SK-N-SH treated with all-trans-retinoic acid at 6 μM for 48 hours (cell line): Measurements from ENCODE around the gene KIF20A.

Source experiments
- BACH2 ChIP-seq: fragments of 250-450 bp; sonication (Bioruptor Pico); IDR thresholded peaks from 2 replicates; pipeline ENCODE4 v1.9.0; 2021; ENCODE audit warnings: mild to moderate bottlenecking, borderline replicate concordance
- CREB5 ChIP-seq: fragments of 250-450 bp; sonication (Bioruptor Pico); IDR thresholded peaks from 2 replicates; pipeline ENCODE4 v1.5.1; 2020; ENCODE audit warnings: low read depth, mild to moderate bottlenecking, moderate library complexity
- CSDC2 ChIP-seq: fragments of 250-450 bp; sonication (Bioruptor Pico); IDR thresholded peaks from 2 replicates; pipeline ENCODE4 v1.5.0; 2020; ENCODE audit warnings: mild to moderate bottlenecking, moderate library complexity
- ISL1 ChIP-seq: fragments of 250-450 bp; sonication (Bioruptor Pico); IDR thresholded peaks from 2 replicates; pipeline ENCODE4 v2.1.2; 2022; ENCODE audit warnings: mild to moderate bottlenecking, moderate library complexity
- OSR1 ChIP-seq: fragments of 250-450 bp; sonication (Bioruptor Pico); IDR thresholded peaks from 2 replicates; pipeline ENCODE4 v1.8.0; 2022; ENCODE audit warnings: moderate library complexity, mild to moderate bottlenecking, inconsistent platforms
- PPARA ChIP-seq: fragments of 250-450 bp; sonication (Bioruptor Pico); IDR thresholded peaks from 2 replicates; pipeline ENCODE4 v1.5.0; 2020; ENCODE audit warnings: mild to moderate bottlenecking, borderline replicate concordance
- RARB ChIP-seq: fragments of 250-450 bp; sonication (Bioruptor Pico); IDR thresholded peaks from 2 replicates; pipeline ENCODE4 v1.8.0; 2021; ENCODE audit warnings: mild to moderate bottlenecking, moderate library complexity
- TCF4 ChIP-seq: fragments of 250-450 bp; sonication (Bioruptor Pico); IDR thresholded peaks from 2 replicates; pipeline ENCODE4 v1.8.0; 2021; ENCODE audit warnings: mild to moderate bottlenecking, moderate library complexity, borderline replicate concordance
- TSHZ2 ChIP-seq: fragments of 250-450 bp; sonication (Bioruptor Pico); IDR thresholded peaks from 2 replicates; pipeline ENCODE4 v1.5.0; 2020; ENCODE audit warnings: mild to moderate bottlenecking, moderate library complexity
- ZC3H10 ChIP-seq: fragments of 250-450 bp; sonication (Bioruptor Pico); IDR thresholded peaks from 2 replicates; pipeline ENCODE4 v1.5.1; 2021; ENCODE audit warnings: mild to moderate bottlenecking, moderate library complexity
- ZFP3 ChIP-seq: fragments of 250-450 bp; sonication (Bioruptor Pico); IDR thresholded peaks from 2 replicates; pipeline ENCODE4 v1.5.0; 2020; ENCODE audit warnings: mild to moderate bottlenecking, moderate library complexity
- ZFP30 ChIP-seq: fragments of 450-650 bp; formaldehyde crosslinking; IDR thresholded peaks from 2 replicates; pipeline ENCODE4 v1.5.0; 2022; ENCODE audit warnings: mild to moderate bottlenecking, moderate library complexity
- TF ChIP-seq, protein P1 (sequence below): fragments of 250-450 bp; sonication (Bioruptor Pico); IDR thresholded peaks from 2 replicates; pipeline ENCODE4 v1.8.0; 2020; ENCODE audit warnings: mild to moderate bottlenecking, moderate library complexity, borderline replicate concordance

- no peak for TF ChIP-seq PPARA (CRISPR knock-in tag)
- no peak for TF ChIP-seq OSR1 (CRISPR knock-in tag)
- no peak for TF ChIP-seq ZFP30 (CRISPR knock-in tag)
- TF ChIP-seq ZC3H10 (CRISPR knock-in tag): no peak
- TF ChIP-seq CREB5 (CRISPR knock-in tag): no peak
- no peak for TF ChIP-seq TCF4 (CRISPR knock-in tag)
- TF ChIP-seq RARB: no peak
- TF ChIP-seq BACH2: no peak
- TF ChIP-seq, protein P1, sequence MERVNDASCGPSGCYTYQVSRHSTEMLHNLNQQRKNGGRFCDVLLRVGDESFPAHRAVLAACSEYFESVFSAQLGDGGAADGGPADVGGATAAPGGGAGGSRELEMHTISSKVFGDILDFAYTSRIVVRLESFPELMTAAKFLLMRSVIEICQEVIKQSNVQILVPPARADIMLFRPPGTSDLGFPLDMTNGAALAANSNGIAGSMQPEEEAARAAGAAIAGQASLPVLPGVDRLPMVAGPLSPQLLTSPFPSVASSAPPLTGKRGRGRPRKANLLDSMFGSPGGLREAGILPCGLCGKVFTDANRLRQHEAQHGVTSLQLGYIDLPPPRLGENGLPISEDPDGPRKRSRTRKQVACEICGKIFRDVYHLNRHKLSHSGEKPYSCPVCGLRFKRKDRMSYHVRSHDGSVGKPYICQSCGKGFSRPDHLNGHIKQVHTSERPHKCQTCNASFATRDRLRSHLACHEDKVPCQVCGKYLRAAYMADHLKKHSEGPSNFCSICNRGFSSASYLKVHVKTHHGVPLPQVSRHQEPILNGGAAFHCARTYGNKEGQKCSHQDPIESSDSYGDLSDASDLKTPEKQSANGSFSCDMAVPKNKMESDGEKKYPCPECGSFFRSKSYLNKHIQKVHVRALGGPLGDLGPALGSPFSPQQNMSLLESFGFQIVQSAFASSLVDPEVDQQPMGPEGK (CRISPR knock-in tag): no peak
- TF ChIP-seq TSHZ2 (CRISPR knock-in tag): no peak
- no peak for TF ChIP-seq CSDC2 (CRISPR knock-in tag)
- TF ChIP-seq ZFP3 (CRISPR knock-in tag): no peak
- TF ChIP-seq ISL1 (CRISPR knock-in tag): no peak
Measured at GRCh38 chr5:138140268-138140667, 38.6 kb upstream of the KIF20A start.
